H9 (cell line): ENCODE measurements around the gene VTA1. TPM values are rescaled to one million over a fixed set of nuclear protein-coding genes. Genes with fewer than 3 reads are reported as not detected.

Experiments used
- DNase-seq: peaks from one replicate; pipeline ENCODE4 v3.0.0-alpha.2; 2017
- H2AFZ ChIP-seq: one replicate; pipeline ENCODE4 v1.6.1; 2013; ENCODE audit warnings: mild to moderate bottlenecking, low read length, control low read depth, moderate library complexity
- H2AK5ac ChIP-seq: 2 replicates; pipeline ENCODE4 v1.6.1; 2013; ENCODE audit warnings: low read length, control low read depth, mixed read lengths; ENCODE audit not compliant: insufficient read length
- H2BK120ac ChIP-seq: one replicate; pipeline ENCODE4 v1.6.1; 2013; ENCODE audit warnings: low read depth, mild to moderate bottlenecking, low read length, control low read depth, inconsistent platforms; ENCODE audit not compliant: poor library complexity, severe bottlenecking
- H2BK12ac ChIP-seq: 2 replicates; pipeline ENCODE4 v1.6.1; 2013; ENCODE audit warnings: low read length, control low read depth, mixed read lengths, low read depth; ENCODE audit not compliant: insufficient read length
- H2BK15ac ChIP-seq: 2 replicates; pipeline ENCODE4 v1.6.1; 2013; ENCODE audit warnings: low read depth, low read length, control low read depth
- H2BK20ac ChIP-seq: one replicate; pipeline ENCODE4 v1.6.1; 2013; ENCODE audit warnings: low read depth, mild to moderate bottlenecking, low read length, control low read depth, inconsistent platforms; ENCODE audit not compliant: poor library complexity, severe bottlenecking
- H2BK5ac ChIP-seq: 2 replicates; pipeline ENCODE4 v1.6.1; 2013; ENCODE audit warnings: low read length, control low read depth, mixed read lengths; ENCODE audit not compliant: insufficient read length
- H3K14ac ChIP-seq: 2 replicates; pipeline ENCODE4 v1.6.1; 2013; ENCODE audit warnings: low read length, control low read depth; ENCODE audit not compliant: insufficient read depth
- H3K18ac ChIP-seq: 2 replicates; pipeline ENCODE4 v1.6.1; 2013; ENCODE audit warnings: low read depth, mild to moderate bottlenecking, mixed read lengths, low read length, control low read depth; ENCODE audit not compliant: insufficient read length
- H3K23ac ChIP-seq: 2 replicates; pipeline ENCODE4 v1.6.1; 2013; ENCODE audit warnings: low read length, control low read depth, mixed read lengths, low read depth; ENCODE audit not compliant: insufficient read length
- H3K23me2 ChIP-seq: 2 replicates; pipeline ENCODE4 v1.6.1; 2013; ENCODE audit warnings: low read depth, mild to moderate bottlenecking, mixed read lengths, low read length, control low read depth; ENCODE audit not compliant: insufficient read length, poor library complexity, severe bottlenecking
- H3K27ac ChIP-seq: 2 replicates; pipeline ENCODE4 v1.5.1; 2013; ENCODE audit warnings: low read length, control low read depth, mixed read lengths, low read depth; ENCODE audit not compliant: insufficient read length
- H3K27me3 ChIP-seq: 2 replicates; pipeline ENCODE4 v1.6.1; 2013; ENCODE audit warnings: low read length, control low read depth, inconsistent platforms; ENCODE audit not compliant: insufficient read depth
- H3K4ac ChIP-seq: 2 replicates; pipeline ENCODE4 v1.6.1; 2013; ENCODE audit warnings: low read depth, mild to moderate bottlenecking, control low read depth, inconsistent platforms, low read length, moderate library complexity
- H3K4me1 ChIP-seq: 2 replicates; pipeline ENCODE4 v1.6.1; 2013; ENCODE audit warnings: low read length, control low read depth, inconsistent platforms; ENCODE audit not compliant: insufficient read depth
- H3K4me2 ChIP-seq: 2 replicates; pipeline ENCODE4 v1.6.1; 2013; ENCODE audit warnings: low read length, control low read depth, mixed read lengths; ENCODE audit not compliant: insufficient read length, insufficient read depth
- H3K56ac ChIP-seq: 2 replicates; pipeline ENCODE4 v1.6.1; 2013; ENCODE audit warnings: low read depth, mild to moderate bottlenecking, mixed read lengths, low read length, control low read depth; ENCODE audit not compliant: insufficient read length
- H3K79me1 ChIP-seq: 2 replicates; pipeline ENCODE4 v1.6.1; 2013; ENCODE audit warnings: low read depth, mild to moderate bottlenecking, moderate library complexity, low read length, control low read depth, inconsistent platforms; ENCODE audit not compliant: insufficient read depth, poor library complexity, severe bottlenecking
- H3K79me2 ChIP-seq: 2 replicates; pipeline ENCODE4 v1.6.1; 2013; ENCODE audit warnings: low read length, control low read depth, inconsistent platforms; ENCODE audit not compliant: insufficient read depth
- H3K9ac ChIP-seq: 2 replicates; pipeline ENCODE4 v1.6.1; 2013; ENCODE audit warnings: low read length, control low read depth, mixed read lengths; ENCODE audit not compliant: insufficient read length; ENCODE audit errors: extremely low read depth
- H3K9me3 ChIP-seq: one replicate; pipeline ENCODE4 v1.6.1; 2013; ENCODE audit warnings: low read depth, low read length, inconsistent platforms; ENCODE audit not compliant: control insufficient read depth
- H3T11ph ChIP-seq: one replicate; pipeline ENCODE4 v1.6.1; 2013; ENCODE audit warnings: mild to moderate bottlenecking, low read length, control low read depth, inconsistent platforms
- H4K20me1 ChIP-seq: one replicate; pipeline ENCODE4 v1.6.1; 2013; ENCODE audit not compliant: control insufficient read depth, insufficient read length, insufficient read depth
- H4K5ac ChIP-seq: 2 replicates; pipeline ENCODE4 v1.6.1; 2013; ENCODE audit warnings: low read depth, mild to moderate bottlenecking, mixed read lengths, low read length, control low read depth; ENCODE audit not compliant: insufficient read length
- H4K8ac ChIP-seq: replicated peaks from 2 replicates; pipeline ENCODE4 v1.6.1; 2013; ENCODE audit warnings: low read length, control low read depth, mixed read lengths, low read depth; ENCODE audit not compliant: insufficient read length
- H4K91ac ChIP-seq: 2 replicates; pipeline ENCODE4 v1.6.1; 2013; ENCODE audit warnings: low read depth, mild to moderate bottlenecking, moderate library complexity, mixed read lengths, low read length, control low read depth; ENCODE audit not compliant: insufficient read length
- H3K27ac Mint-ChIP-seq, 3 experiments: 2 replicates in 2 of 3; 3 replicates in 1 of 3; pipeline ENCODE4 v1.8.0; 2020 to 2021; ENCODE audit warnings: mixed read lengths in 3 of 3, mild to moderate bottlenecking in 1 of 3, moderate library complexity in 1 of 3
- H3K27me3 Mint-ChIP-seq: 2 replicates; pipeline ENCODE4 v1.8.0; 2021; ENCODE audit warnings: low read depth, mild to moderate bottlenecking, moderate library complexity, mixed read lengths
- H3K36me3 Mint-ChIP-seq, 3 experiments: 2 replicates in 2 of 3; 3 replicates in 1 of 3; pipeline ENCODE4 v1.8.0; 2020 to 2021; ENCODE audit warnings: low read depth in 3 of 3, mixed read lengths in 3 of 3; ENCODE audit not compliant: insufficient read depth in 1 of 3
- H3K4me1 Mint-ChIP-seq, 2 experiments: 2 replicates each; pipeline ENCODE4 v1.8.0; 2020; ENCODE audit warnings: mixed read lengths in 2 of 2
- H3K4me3 Mint-ChIP-seq, 2 experiments: 2 replicates in 1 of 2; 3 replicates in 1 of 2; pipeline ENCODE4 v1.8.0; 2020 to 2021; ENCODE audit warnings: mild to moderate bottlenecking in 2 of 2, mixed read lengths in 2 of 2, moderate library complexity in 1 of 2
- H3K9me3 Mint-ChIP-seq, 2 experiments: 2 replicates in 1 of 2; 3 replicates in 1 of 2; pipeline ENCODE4 v1.8.0; 2020; ENCODE audit warnings: mild to moderate bottlenecking in 2 of 2, mixed read lengths in 2 of 2, moderate library complexity in 1 of 2
- CTCF ChIP-seq: fragments of 200-600 bp; sonication (generic); conservative IDR thresholded peaks from 3 replicates; pipeline ENCODE4 v1.8.0; 2021; ENCODE audit warnings: antibody characterized with exemption, mild to moderate bottlenecking
- WGBS: extraction: QIAGEN DNeasy Blood & Tissue Kit; methylation state at CpG from one replicate; pipeline ENCODE4 v1.1.7; 2013; ENCODE audit warnings: missing lambda C conversion rate, low lambda C conversion rate, mixed read lengths; ENCODE audit not compliant: insufficient read length; ENCODE audit errors: extremely low coverage; 5-methylcytosine and 5-hydroxymethylcytosine counted together
- total RNA-seq: library from RNA; stranded (reverse); gene quantifications from 2 replicates; pipeline ENCODE4 v1.2.1, GENCODE V29; 2021

Gene VTA1
- total RNA-seq, 1 experiment from 2014 or later, result 63.1 TPM

- Mint-ChIP-seq H3K9me3 (no peaks in the 10 kb centered on the region), H3K27ac (peak overlapping the region in 2 of 3 experiments; percentile 51 to 54; a peak in 2 of 7 replicates), H3K4me3 (no peak overlapping the region), H3K27me3 (no peaks in the 10 kb centered on the region), H3K4me1 (peaks cover 39 to 57% of the 10 kb centered on the region in 2 experiments), H3K36me3 (peaks cover 2 to 9% (median 9%) of the 10 kb centered on the region in 3 experiments; a peak in 5 of 7 replicates)
- Histone ChIP-seq H3K79me1 (no peaks in the 10 kb centered on the region), H2BK120ac (no peak overlapping the region), H4K8ac (no peak overlapping the region), H3T11ph (no peak overlapping the region), H3K79me2 (peaks cover 19% of the 10 kb centered on the region; the same call in 1 of the 2 replicates), H4K91ac (no peak overlapping the region), H4K20me1 (no peaks in the 10 kb centered on the region), H3K27me3 (no peaks in the 10 kb centered on the region), H3K56ac (no peak overlapping the region), H2BK15ac (no peak overlapping the region), H3K18ac (no peak overlapping the region), H3K27ac (no peak overlapping the region), H4K5ac (no peak overlapping the region), H2BK12ac (no peak overlapping the region), H2AK5ac (no peak overlapping the region), H3K9ac (no peak overlapping the region), H3K14ac (no peak overlapping the region), H3K4me2 (no peak overlapping the region), H2BK20ac (no peak overlapping the region), H2BK5ac (no peak overlapping the region), H3K23ac (no peak overlapping the region), H3K4ac (no peak overlapping the region), H2AFZ (no peak overlapping the region), H3K9me3 (no peaks in the 10 kb centered on the region), H3K4me1 (no peaks in the 10 kb centered on the region), H3K23me2 (no peaks in the 10 kb centered on the region)
- no peak for TF ChIP-seq CTCF
- DNase-seq, result no peak
- WGBS, result no CpG with 5 or more reads among the region's 2 CpGs
Measured at GRCh38 chr6:142153196-142153595, 6.1 kb downstream of the VTA1 start.
